Sigmoid colon (tissue), 4 donors: ENCODE data around the gene KCNIP3.

Experiments used
- EP300 ChIP-seq, 4 donors: sonication (generic); formaldehyde crosslinking; IDR thresholded peaks; one replicate each; pipeline ENCODE4 v1.6.1; 2017; ENCODE audit warnings: antibody characterized with exemption in 4 of 4
- POLR2A ChIP-seq, 2 donors: fragments of 450-650 bp; IDR thresholded peaks; one replicate each; pipeline ENCODE4 v1.6.1; 2016; ENCODE audit warnings: antibody characterized with exemption in 2 of 2, mild to moderate bottlenecking in 2 of 2, moderate library complexity in 2 of 2
- POLR2AphosphoS5 ChIP-seq, 4 donors: sonication (generic); formaldehyde crosslinking; IDR thresholded peaks; one replicate each; pipeline ENCODE4 v1.6.1; 2017; ENCODE audit warnings: antibody characterized with exemption in 4 of 4
- TF ChIP-seq, protein P1 (sequence below), 4 experiments: fragments of 450-650 bp in 3 of 4; fragments of 200-600 bp in 1 of 4; IDR thresholded peaks; one replicate each; pipeline ENCODE4 v1.5.1; 2016 to 2019; ENCODE audit warnings: antibody characterized with exemption in 4 of 4, mild to moderate bottlenecking in 3 of 4, moderate library complexity in 2 of 4

GRCh38 chr2:95353055-95353575 is 56.0 kb downstream of the KCNIP3 start:
- TF ChIP-seq POLR2A (IDR thresholded peaks at IDR 0.05) (no peak), POLR2AphosphoS5 (IDR thresholded peaks at IDR 0.05) (no peak), EP300 (IDR thresholded peaks at IDR 0.05) (no peak)
- TF ChIP-seq, protein P1, sequence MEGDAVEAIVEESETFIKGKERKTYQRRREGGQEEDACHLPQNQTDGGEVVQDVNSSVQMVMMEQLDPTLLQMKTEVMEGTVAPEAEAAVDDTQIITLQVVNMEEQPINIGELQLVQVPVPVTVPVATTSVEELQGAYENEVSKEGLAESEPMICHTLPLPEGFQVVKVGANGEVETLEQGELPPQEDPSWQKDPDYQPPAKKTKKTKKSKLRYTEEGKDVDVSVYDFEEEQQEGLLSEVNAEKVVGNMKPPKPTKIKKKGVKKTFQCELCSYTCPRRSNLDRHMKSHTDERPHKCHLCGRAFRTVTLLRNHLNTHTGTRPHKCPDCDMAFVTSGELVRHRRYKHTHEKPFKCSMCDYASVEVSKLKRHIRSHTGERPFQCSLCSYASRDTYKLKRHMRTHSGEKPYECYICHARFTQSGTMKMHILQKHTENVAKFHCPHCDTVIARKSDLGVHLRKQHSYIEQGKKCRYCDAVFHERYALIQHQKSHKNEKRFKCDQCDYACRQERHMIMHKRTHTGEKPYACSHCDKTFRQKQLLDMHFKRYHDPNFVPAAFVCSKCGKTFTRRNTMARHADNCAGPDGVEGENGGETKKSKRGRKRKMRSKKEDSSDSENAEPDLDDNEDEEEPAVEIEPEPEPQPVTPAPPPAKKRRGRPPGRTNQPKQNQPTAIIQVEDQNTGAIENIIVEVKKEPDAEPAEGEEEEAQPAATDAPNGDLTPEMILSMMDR (IDR thresholded peaks at IDR 0.05), result no peak
